Amygdala (tissue), 56 donors: ENCODE measurements around the gene GORASP1.

ENCODE experiments used
- DNase-seq, 56 donors: peaks; one replicate each; lab custom pipeline; 2025; lab: John Stamatoyannopoulos, UW

GORASP1 gene

GRCh38 chr3:39104961-39105686 lies 2.3 kb downstream of the GORASP1 start:
- DNase-seq, result no peak

DNA sequence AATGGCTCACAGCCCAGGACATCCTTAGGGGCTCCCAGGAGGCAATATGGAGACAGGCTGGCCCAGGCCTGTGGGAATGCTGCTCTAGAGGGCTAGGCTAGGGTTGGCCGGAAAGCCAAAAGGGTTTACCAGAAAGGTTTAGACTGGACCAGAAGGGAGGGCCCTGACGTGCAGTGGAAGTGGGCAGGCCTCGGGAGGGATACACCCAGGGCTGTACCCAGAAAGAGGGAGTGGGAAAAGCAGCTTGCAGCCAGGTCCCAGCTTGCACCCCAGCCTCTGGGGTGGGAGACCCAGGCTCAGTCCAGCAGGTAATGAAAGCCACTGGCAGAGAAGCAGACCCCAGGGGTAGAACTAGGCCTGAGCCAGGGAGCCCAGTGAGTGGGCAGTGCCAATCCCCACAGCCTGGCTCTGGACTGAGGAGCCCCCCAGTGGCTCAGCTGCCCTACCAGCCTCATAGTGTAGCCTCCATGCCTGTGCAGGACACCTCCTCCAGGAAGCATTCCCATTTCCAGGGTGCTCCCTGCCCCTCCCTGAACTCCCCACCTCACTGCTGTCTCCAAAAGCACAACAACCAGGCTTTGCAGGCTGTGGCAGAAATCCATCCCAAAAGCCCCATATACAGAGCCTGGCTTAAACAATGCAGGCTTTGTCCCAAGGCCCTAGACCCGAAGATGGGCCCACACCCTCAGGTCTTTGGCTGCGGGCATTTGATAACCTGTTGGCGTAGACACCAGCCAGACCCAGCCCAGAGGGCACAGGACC lies 3.5 kb downstream of the GORASP1 start:
- DNase-seq, result peak in 1 of 56 donors; percentile 44

DNA sequence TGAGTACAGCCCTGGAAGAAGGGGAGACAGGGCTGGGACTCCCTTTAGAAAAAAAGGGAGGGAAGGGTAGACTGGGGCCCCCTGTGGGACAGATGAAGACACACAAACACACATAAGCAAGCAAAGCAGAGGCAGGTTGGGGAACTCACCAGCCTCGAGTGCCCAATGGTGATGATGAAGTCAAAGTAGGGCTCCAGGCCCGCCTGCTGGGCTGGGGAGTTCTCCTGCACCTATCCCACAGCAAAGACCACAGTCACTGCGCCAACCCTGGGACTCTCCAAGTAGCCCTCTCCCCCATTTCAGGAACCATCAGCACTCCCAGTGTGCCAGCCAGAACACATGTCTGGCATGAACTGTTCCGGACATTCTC lies 4.1 kb downstream of the GORASP1 start:
- no peak for DNase-seq

DNA sequence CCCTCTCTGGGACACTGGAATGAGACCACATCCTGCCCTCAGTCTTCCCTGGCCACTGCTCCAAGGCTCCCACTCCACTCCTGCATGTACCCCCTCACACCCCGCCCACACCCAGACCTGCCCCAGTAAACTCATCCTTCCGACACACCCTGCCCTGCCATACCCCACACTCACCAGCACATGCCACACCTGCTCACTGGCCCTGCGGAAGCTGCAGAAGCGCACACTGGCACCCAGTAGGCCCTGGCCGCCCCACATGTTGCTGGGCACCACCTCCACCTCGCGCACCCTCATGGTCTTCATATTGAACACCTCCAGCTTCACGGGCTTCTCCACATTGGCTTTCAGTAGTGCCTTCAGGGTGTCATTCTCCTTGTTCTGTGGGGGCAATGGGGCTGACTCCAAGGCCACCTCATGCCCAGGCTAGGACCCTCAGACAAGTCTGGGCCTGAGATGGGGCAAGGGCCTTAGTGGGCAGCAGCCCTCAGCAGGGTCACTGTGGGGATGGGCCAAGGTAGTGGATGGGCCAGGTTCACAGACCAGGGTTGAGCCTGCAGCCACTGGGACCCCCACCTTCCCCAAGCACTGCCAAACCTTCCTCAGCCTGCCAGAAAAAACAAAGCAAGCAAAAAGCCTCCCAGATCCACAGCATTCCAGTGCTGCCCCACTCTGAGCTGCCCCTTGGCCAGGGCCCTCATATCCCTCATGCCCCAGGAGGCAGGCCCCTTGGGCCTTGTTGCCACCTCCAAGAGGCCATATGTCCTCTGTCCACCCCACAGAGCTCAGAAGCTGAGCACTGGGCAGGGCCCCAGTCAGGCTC lies 4.7 kb downstream of the GORASP1 start:
- DNase-seq, result no peak

GRCh38 chr3:39101022-39101689 lies 6.3 kb downstream of the GORASP1 start:
- peak in 2 of 56 donors; percentile 12 to 19 for DNase-seq

GRCh38 chr3:39100500-39100886 lies 6.9 kb downstream of the GORASP1 start:
- no peak for DNase-seq

DNA sequence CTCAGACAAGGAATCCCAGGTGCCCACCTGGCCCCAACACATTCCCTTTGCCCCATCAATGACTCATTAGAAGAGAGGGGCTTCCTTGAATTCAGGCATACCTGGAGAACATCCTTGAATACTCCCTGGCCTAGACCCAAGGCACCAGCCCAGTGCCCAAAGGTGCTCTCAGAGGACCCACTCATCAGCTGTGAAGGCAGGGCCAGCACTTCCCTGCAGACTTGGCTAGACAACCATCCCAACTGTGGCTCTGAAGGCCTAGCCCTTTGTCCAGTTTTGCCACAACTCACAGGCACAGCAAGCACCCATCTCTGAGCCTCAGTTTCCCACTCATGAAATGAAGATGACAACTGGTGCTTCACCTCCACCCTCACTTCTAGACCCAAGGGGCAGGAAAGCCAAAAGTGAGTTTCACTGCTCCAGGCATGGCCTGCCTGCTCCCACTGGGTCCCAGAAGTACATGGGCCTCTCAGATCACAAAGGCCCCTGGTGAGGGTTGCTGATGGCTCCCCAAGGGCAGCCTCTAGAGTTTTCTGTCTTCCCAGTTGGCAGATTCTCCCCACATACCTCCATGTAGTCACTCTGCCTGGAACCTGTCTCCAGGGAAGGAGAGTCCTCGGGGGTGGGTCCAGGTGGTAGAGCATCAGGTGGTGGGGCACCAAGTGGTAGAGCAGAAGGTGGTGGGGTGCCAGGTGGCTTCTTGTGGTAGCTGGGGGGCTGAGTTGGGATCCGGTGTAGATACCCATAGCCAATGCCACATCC lies 7.5 kb downstream of the GORASP1 start:
- no peak for DNase-seq

GRCh38 chr3:39099242-39099641 lies 8.2 kb downstream of the GORASP1 start:
- DNase-seq, result no peak

GRCh38 chr3:39098473-39099000 lies 8.9 kb downstream of the GORASP1 start:
- DNase-seq, result no peak

DNA sequence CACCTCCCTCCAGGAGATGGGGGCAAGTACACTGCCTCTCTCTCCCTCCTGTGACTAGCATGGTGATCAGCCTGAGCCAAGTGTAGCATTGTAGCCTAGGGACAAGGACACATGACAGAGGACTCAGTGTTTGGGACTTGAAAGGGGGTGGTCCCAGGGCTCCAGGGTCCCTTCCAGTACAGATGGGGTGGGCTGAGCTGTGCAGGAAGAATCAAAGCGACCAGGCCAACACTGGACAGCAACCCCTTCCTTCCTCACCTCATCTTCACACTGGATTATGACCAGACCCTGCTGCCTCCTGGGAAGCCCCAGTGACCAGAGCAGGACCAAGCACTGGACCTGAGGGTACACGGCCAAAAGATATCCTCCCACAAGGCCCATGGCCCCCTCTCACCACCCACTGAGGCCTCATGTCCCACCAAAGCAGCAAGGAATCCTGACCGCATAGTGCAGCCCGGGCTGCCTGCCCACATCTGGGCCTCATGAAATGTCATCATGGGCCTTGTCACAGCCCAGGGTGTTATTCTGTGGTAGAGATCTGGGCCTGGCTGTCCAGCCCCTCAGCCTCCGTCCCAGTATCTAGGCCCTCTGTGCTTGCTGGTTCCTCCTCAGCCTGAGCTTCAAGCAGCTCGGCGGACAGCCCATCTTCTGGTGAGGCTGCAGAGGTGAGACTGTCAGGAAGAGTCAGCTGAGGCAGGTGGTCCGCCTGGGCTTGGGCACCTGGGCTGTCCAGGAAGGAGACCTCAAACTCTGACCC lies 9.5 kb downstream of the GORASP1 start:
- no peak for DNase-seq

DNA sequence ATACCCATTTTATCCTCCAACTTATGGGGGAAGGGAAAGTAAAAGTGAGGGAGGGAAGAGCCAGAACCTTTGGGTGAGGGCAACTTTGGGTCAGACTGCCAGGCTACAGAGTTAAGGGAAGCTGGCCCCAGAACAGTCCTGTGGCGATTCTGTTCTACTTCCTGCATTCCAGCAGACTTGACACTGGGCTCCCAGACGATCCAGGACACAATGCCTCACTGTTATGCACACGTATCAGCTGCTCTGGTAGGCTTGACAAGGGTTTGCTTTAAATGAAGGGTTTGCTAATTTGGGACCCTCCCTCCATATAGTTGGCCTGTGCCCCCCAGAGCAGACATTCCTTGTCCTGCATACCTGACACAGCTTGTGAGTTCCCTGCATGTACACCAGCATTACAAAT lies 10.7 kb downstream of the GORASP1 start:
- peak in 16 of 56 donors; percentile 12 to 64 (median 24) for DNase-seq

GRCh38 chr3:39095778-39096177 lies 11.6 kb downstream of the GORASP1 start:
- no peak for DNase-seq

GRCh38 chr3:39094851-39095677 lies 12.4 kb downstream of the GORASP1 start:
- DNase-seq, result no peak

DNA sequence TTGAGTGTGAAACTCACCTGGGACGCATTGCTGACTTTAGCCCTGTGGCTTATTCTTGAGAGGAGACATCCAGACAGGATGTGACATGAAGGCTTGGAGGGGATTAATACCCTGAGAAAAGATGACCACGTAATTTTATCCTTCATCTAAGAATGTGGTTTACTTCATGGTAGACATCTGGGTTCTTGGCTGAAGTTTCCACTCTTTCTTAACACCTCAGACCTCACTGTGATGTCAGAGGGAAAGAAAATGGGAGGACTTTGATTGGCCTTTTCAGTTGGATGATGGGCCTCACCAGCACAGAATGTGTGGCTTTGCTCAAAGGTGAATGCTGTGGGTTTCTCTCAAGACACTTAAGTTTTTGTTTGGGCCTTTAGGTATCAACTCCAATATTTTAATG lies 16.5 kb downstream of the GORASP1 start:
- DNase-seq, result no peak

GRCh38 chr3:39088889-39089288 lies 18.5 kb downstream of the GORASP1 start:
- no peak for DNase-seq

- no peak for DNase-seq
Measured at GRCh38 chr3:39088456-39088855, 19.0 kb downstream of the GORASP1 start.

- DNase-seq, result no peak
Measured at GRCh38 chr3:39086144-39086543, 21.3 kb downstream of the GORASP1 start.
